NCI-H1694 treated with DMSO at 0.1 percent for 48 hours (cell line): ENCODE results near the gene ZFP2.

Experiments
- DNase-seq: peaks from one replicate; lab custom pipeline; 2025; lab: John Stamatoyannopoulos, UW

The ZFP2 gene

DNA sequence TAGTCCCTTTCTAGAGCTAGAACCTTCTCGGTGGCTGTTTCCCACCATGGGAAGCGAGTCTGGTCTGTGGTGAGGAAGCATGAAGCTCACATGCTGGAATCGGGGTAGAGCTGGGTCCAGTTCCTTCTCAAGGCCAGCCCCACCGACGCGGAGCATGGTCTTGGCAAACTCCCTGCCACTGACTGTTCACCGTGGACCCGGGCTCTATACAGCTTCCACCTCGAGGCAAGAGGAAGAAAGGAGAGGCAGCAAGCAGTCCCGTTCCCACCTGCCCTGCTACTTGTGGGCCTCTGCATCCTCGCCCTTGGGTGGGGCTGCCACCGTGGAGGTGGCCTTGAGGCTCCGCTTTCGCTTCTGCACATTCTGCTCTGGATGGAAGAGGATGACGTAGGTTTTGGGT is 85.7 kb downstream of the ZFP2 start:
- DNase-seq = no peak
